GM12875 (cell line): ENCODE results near the gene ZNF552.
"Not testable (repeated sequence)": the region's sequence is repeated elsewhere in the genome, so short reads cannot be mapped to it uniquely, and the experiment has no call there.

ENCODE experiments used
- H3K4me3 ChIP-seq: one replicate; pipeline ENCODE4 v1.5.1; 2011; ENCODE audit warnings: low read depth, low read length, control low read depth
- CTCF ChIP-seq: IDR thresholded peaks from 2 replicates; pipeline ENCODE4 v1.5.1; 2011; ENCODE audit warnings: low read depth, mild to moderate bottlenecking, control low read depth, inconsistent platforms, low read length, moderate library complexity, borderline replicate concordance; ENCODE audit not compliant: insufficient read depth

The ZNF552 gene

GRCh38 chr19:57830071-57830602 is 15.4 kb upstream of the ZNF552 start, which contains the start of gene ZNF587B:
Gene ZNF587B, plus strand, starts transcription at chr19:57830299. Its CDS starts 230 bp downstream, at chr19:57830529.
- no peak for TF ChIP-seq CTCF
- no peak within 1 kb of the TSS for H3K4me3 ChIP-seq

DNA sequence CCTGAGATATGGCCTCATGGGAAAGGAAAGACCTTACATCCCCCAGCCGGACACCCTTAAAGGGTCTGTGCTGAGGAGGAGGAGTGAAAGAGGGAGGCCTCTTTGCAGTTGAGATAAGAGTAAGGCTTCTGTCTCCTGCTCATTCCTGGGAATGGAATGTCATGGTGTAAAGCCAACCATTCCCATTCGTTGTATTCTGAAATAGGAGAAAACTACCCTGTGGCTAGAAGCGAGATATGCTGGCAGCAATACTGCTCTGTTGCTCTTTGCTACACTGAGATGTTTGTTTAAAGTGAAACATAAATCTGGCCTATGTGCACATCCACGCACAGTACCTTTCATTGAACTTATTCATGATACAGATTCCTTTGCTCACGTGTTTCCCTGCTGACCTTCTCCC is 14.6 kb upstream of the ZNF552 start:
- no peak for TF ChIP-seq CTCF
- no peak overlapping the region for H3K4me3 ChIP-seq

DNA sequence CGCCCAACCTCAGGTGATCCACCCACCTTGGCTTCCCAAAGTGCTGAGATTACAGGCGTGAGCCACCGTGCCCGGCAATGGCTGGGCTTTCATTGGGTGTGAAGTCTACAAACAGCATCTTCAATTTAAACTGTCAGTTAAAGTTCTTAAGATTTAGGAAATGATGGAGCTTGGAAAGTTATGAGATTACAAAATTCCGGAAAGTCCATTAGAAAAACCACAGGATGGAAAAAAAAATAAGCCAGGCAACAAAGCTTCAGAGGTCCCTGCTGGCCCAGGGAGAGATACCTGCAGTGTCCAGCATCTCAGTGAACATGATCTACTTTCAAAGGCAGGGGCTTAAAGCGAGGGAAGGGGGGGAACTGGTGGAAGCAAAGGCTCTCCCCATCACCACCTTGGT is 10.8 kb upstream of the ZNF552 start:
- no peak for TF ChIP-seq CTCF

DNA sequence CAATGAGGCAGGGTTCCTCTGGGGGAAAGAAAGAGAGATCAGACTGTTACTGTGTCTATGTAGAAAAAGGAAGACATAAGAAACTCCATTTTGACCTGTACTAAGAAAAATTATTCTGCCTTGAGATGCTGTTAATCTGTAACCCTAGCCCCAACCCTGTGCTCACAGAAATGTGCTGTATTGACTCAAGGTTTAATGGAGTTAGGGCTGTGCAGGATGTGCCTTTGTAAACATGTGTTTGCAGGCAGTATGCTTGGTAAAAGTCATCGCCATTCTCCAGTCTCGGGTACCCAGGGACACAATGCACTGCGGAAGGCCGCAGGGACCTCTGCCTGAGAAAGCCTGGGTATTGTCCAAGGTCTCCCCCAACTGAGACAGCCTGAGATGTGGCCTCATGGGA is 8.9 kb upstream of the ZNF552 start:
- not testable (repeated sequence) for H3K4me3 ChIP-seq

More for the DNA sequence above, 10.8 kb upstream of the ZNF552 start:
- no peak overlapping the region for H3K4me3 ChIP-seq

DNA sequence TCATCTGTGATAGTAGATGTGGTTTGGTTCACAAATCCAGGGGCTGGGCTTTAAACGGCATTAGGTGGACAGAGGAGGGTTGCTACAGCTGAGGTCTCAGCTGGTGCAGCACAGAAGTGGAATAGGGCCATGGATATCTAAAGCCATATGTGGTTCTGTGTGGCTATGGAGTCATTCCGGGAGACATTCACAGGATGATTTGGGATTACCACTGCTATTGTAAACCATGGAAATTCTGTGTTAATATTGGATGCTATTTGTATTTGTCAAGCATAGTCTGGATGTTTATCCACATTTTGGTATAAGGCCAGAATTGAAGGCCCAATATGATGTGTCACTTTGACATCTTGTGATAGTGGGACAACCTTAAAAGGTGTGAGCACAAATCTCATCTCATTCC is 8.4 kb upstream of the ZNF552 start:
- not testable (repeated sequence) for H3K4me3 ChIP-seq

GRCh38 chr19:57821501-57821900 is 6.8 kb upstream of the ZNF552 start:
- H3K4me3 ChIP-seq = not testable (repeated sequence)

- H3K4me3 ChIP-seq = not testable (repeated sequence)
These were observed 6.4 kb upstream of the ZNF552 start for GRCh38 chr19:57821095-57821494.

DNA sequence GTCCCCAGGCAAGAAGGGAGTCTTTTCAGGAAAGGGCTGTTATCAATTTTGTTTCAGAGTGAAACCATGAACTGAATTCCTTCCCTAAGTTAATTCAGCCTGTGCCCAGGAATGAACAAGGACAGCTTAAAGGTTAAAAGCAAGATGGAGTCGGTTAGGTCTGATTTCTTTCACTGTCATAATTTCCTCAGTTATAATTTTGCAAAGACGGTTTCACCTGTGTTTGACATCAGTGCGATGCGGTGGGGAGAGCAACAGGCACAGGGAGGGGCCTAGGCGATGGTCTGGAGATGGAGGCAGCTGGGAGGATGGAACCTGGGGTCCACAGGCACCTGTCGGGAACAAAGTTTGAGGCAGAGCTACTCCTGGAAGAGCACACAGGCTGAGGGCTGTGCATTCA is 5.9 kb upstream of the ZNF552 start:
- no peak for TF ChIP-seq CTCF
- peak overlapping the region; percentile 100 for H3K4me3 ChIP-seq

GRCh38 chr19:57819475-57820148 is 4.9 kb upstream of the ZNF552 start:
- no peak for TF ChIP-seq CTCF
- peak overlapping the region; percentile 100 for H3K4me3 ChIP-seq
